ENCODE data around the gene FUT2.
"Not testable (repeated sequence)": the region's sequence is repeated elsewhere in the genome, so short reads cannot be mapped to it uniquely, and the experiment has no call there.

FUT2 gene

DNA sequence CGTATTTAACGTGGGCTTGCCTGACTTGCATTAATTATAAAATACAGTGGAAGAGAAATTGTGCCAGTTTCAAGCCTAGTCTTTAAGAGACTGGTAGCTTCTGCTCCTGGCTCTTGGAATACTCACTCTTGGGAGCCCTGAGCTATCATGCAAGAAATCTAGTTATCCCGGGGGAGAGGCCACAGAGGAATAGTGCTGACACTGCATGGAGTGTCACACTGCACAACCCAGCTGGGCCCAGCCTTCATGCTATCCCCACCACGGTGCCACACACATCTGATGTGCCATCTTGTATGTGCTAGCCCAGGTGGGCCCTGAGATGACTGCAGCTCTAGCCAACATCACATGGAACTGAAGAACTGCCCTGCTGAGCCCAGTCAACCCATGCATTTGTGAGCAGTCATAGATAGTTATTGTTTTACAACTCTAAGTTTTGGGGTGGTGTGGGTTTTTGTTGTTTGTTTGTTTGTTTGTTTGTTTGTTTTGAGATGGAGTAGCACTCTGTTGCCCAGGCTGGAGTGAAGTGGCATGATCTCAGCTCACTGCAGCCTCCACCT, 15.4 kb downstream of the FUT2 start:
- Mint-ChIP-seq H3K27ac (no peak overlapping the region), H3K9me3 (no peaks in the 10 kb centered on the region), H3K4me1 (ENCODE audit: low read depth) (peaks cover 15% of the 10 kb centered on the region), H3K27me3 (no peaks in the 10 kb centered on the region), H3K36me3 (ENCODE audit: low read depth) (no peaks in the 10 kb centered on the region), H3K4me3 (no peak overlapping the region)

DNA sequence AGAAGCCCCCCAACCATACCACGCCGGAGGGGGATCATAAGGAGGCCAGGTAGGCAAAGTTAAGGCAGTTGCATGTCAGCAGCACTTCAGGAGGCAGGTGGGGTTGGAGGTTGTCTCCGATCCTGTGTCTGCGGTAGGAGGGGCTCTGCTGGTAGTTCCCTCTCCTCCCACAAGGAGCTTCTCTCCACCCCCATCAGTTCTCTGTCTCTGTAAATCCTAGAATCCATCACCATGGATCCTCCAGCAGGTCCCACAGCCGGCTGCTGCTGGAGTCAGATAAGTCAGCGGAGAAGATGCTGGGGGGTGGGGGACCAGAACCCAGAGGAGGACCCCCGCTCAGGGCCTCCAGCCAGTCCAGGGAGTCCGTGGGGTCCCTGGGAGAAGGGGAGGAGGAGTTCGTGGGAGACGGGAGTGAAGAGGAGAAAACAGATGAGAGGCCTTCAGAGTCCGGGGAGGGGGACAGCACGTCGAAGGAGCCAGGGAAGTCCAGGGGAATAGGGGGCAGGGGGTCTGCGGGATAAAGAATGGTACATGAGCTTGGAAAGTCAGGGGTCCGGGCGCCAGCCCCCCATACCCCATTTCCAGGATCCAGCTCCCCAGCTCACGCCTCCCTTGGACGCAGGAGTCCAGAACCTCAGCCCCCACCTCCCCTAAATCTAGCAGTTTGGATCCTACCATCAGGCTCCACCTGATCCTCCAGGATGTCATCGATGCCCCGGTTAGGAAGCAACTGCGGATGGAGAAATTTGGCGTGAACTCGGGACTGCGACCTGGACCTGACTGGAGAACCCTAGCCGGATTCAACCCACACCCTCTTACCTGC, 17.5 kb downstream of the FUT2 start:
- Mint-ChIP-seq H3K9me3 (no peaks in the 10 kb centered on the region), H3K4me3 (peak overlapping the region; percentile 83), H3K36me3 (ENCODE audit: low read depth) (no peaks in the 10 kb centered on the region), H3K27ac (peak overlapping the region; percentile 52), H3K4me1 (ENCODE audit: low read depth) (peaks cover 15% of the 10 kb centered on the region), H3K27me3 (no peaks in the 10 kb centered on the region)

DNA sequence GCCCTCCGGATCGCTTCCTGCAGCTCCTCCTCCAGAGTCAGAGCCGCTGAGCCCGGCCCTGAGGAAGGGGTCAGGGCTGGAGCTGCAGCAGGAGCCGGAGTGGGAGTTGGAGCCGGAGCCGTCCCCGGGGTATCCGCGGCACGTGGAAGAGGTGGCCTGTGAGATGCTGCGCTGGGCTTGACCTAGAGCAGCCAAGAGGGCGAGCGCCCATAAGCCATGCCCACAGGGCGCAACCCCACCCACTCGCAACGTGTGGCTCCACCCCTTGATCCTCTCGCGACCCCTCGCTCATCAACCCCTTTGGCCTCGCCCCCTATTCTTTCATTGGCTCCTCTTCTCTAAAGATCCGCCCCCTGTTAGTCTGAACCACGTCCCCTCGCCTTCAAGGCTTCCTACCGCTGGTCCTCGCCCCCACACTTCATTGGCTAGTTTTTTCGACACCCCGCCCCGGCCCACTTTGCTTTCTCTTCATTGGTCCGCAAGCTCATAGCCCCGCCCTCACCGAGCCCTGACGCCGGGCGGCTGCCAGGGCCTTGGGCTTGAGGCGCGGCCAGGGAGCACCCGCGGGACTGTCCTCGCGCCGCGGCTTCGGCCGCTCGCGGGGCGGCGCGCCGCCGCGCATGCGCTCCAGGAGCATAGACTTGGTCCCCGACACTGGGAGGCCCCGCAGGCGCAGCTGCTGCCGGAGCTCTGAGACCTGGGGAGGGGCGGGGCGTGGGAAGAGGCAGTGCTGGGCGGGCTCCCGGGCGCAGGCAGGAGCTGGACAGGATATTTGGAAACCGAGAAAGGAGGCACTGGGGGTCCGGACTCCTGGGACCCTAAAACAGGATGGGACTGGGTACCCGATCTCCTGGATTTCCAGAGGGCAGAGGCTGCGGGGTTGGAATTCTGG, 18.3 kb downstream of the FUT2 start:
- Mint-ChIP-seq H3K27me3 (no peaks in the 10 kb centered on the region), H3K4me1 (ENCODE audit: low read depth) (peaks cover 15% of the 10 kb centered on the region), H3K4me3 (peak overlapping the region; percentile 83), H3K9me3 (no peaks in the 10 kb centered on the region), H3K27ac (peak overlapping the region; percentile 89), H3K36me3 (ENCODE audit: low read depth) (no peaks in the 10 kb centered on the region)

DNA sequence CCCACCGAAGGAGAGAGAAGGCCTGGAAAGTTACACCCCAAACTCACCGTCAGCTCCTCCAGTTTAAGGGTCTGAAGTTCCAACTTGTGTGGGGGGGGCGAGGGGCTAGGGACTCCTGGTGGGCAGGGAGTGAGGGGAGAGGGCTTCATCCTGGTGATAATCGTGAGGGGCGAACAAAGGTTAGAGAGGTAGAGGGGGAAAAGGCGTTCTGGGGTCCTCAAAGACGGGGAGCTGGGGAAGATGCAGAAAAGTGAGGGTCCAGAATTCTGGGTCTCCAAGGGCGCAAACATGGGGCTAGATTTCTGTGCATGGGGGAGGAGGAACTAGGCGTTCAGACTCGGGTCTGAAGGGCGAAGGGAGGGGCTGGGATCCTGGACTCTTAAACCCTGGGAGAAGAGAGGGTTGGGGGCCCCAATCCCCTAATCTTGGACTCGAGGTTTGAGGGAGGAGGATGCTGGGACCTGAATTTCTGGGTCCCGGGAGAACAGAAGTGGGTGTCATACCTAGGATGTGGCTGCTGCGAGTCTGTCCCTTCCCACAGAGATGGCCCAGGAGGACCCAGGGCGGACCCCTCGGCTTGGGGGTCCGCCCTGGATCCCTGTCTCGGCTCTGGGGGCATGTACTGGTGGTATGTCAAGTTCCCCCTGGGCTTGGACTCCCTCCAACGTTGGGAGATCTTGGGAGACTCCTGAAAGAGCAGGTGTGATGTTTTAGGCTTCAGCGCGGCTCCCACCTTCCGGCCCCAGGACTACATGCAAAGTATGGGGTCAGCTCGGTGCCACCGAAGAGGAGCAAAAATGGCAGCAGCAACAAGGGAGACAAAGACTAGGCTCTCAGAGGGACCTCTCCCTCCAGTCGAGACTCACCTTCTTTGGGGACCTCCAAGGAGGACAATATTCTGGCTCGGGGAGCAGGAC, 19.2 kb downstream of the FUT2 start:
- peak overlapping the region; percentile 89 for H3K27ac Mint-ChIP-seq
- no peaks in the 10 kb centered on the region for H3K9me3 Mint-ChIP-seq
- no peaks in the 10 kb centered on the region for H3K27me3 Mint-ChIP-seq
- peak overlapping the region; percentile 83 for H3K4me3 Mint-ChIP-seq
- no peaks in the 10 kb centered on the region for H3K36me3 Mint-ChIP-seq (ENCODE audit: low read depth)
- peaks cover 15% of the 10 kb centered on the region for H3K4me1 Mint-ChIP-seq (ENCODE audit: low read depth)

DNA sequence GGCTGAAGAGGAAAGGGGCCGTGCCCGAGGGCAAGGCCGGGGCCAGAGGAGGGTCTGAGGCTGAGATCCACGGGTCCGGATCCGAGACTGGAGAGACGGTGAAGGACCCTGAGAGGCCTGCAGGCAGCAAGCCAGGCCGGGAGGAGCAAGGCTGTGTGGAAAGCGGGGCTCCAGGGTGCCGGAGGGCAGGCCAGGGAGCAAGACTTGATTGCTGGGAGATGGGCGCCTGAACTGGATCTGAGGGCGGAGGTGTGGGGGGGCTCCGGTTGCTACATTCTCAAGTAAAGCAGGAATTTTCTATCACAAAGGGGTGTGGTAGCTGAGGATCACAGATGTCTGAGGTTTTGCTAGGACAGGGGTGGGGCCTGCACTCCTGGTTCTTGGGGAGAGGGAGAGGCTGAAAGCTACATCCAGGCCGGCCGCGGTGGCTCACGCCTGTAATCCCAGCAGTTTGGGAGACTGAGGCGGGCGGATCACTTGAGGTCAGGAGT, 20.0 kb downstream of the FUT2 start:
- H3K4me3 Mint-ChIP-seq = no peak overlapping the region
- H3K4me1 Mint-ChIP-seq (ENCODE audit: low read depth) = peaks cover 19% of the 10 kb centered on the region
- H3K27ac Mint-ChIP-seq = no peak overlapping the region
- no peaks in the 10 kb centered on the region for H3K27me3 Mint-ChIP-seq
- H3K36me3 Mint-ChIP-seq (ENCODE audit: low read depth) = no peaks in the 10 kb centered on the region
- no peaks in the 10 kb centered on the region for H3K9me3 Mint-ChIP-seq

DNA sequence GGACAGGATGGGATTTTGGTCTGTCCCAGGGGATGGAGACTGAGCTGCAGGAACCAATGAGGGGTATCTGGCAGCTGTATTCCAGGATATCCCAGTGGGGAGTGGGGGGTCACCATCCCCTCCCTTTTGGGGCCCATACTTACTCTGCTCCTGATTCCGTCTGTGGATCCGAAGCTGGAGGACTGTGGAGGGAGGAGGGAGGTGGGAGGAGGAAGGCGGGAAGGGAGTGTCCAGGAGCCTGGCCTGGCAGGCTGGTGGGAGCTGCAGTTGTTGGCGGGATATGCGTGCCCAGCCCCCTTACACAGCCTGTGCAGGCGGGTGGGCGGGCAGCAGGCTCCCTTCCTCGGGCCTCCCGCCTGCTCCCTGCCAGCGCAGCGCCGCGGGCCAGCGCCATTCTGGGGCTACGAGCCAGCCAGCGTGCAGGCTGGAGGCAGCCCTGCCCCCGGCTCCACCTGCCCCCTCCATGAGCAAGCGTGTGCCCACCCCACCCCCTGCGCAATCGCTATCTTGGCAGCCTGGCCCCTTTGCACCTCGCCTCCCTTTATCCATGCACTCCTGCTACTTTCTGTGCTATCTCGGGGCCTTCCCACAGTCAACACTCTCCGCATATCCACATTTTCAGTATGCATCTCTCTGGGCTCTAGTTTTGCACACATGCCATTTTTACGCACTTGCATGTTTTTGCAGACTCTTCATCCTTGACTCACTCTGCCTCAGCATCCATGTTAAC, 21.0 kb downstream of the FUT2 start:
- no peaks in the 10 kb centered on the region for H3K27me3 Mint-ChIP-seq
- H3K27ac Mint-ChIP-seq = no peak overlapping the region
- H3K9me3 Mint-ChIP-seq = no peaks in the 10 kb centered on the region
- H3K4me3 Mint-ChIP-seq = no peak overlapping the region
- no peaks in the 10 kb centered on the region for H3K36me3 Mint-ChIP-seq (ENCODE audit: low read depth)
- peaks cover 26% of the 10 kb centered on the region for H3K4me1 Mint-ChIP-seq (ENCODE audit: low read depth)

DNA sequence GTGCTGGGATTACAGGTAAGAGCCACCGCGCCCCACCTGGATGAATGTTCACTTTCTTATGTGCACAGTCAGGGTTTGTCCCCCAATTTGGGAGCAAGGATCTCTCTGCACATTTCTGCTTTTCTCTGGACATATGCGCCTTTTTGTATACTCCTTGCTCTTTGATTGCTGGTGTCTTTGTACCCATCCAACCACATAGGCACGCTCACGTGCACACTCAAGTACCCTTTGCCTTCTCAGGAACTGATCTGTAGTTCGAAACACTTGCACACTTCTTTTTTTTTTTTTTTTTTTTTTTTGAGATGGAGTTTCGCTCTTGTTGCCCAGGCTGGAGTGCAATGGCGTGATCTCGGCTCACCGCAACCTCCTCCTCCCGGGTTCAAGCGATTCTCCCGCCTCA, 22.3 kb downstream of the FUT2 start:
- H3K4me3 Mint-ChIP-seq; H3K36me3 Mint-ChIP-seq (ENCODE audit: low read depth); H3K27ac Mint-ChIP-seq: not testable (repeated sequence)

DNA sequence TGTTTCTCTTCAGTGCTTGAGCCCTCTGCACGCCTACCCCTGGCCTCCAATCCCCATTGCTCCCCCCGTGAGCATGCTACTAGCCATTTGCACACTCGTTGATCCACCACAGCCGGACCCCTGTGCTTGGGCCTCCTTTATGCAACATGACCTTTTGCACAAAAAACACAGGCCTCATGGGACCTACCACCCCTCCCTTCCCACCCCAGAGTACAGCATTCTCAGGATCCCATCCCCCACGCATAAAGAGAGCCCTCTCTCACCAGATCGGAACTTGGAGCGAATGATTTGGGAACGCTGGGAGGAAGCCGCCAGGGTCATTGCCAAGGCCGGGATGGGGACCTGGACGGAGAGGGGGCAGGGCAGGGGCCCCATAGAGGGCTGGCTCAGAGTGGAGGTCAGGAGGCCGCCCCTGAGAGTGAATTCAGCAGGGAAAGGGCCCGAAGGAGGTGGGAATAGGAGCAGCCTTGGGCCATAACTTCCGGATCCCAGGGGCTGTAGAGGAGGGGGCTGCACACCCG, 23.0 kb downstream of the FUT2 start:
- Mint-ChIP-seq H3K9me3 (no peaks in the 10 kb centered on the region), H3K36me3 (ENCODE audit: low read depth) (no peaks in the 10 kb centered on the region), H3K4me1 (ENCODE audit: low read depth) (peaks cover 18% of the 10 kb centered on the region), H3K27me3 (no peaks in the 10 kb centered on the region), H3K4me3 (no peak overlapping the region), H3K27ac (no peak overlapping the region)

More for the DNA sequence above, 22.3 kb downstream of the FUT2 start:
- not testable (repeated sequence) for H3K9me3 Mint-ChIP-seq, H3K27me3 Mint-ChIP-seq
- peaks cover 24% of the 10 kb centered on the region for H3K4me1 Mint-ChIP-seq (ENCODE audit: low read depth)

DNA sequence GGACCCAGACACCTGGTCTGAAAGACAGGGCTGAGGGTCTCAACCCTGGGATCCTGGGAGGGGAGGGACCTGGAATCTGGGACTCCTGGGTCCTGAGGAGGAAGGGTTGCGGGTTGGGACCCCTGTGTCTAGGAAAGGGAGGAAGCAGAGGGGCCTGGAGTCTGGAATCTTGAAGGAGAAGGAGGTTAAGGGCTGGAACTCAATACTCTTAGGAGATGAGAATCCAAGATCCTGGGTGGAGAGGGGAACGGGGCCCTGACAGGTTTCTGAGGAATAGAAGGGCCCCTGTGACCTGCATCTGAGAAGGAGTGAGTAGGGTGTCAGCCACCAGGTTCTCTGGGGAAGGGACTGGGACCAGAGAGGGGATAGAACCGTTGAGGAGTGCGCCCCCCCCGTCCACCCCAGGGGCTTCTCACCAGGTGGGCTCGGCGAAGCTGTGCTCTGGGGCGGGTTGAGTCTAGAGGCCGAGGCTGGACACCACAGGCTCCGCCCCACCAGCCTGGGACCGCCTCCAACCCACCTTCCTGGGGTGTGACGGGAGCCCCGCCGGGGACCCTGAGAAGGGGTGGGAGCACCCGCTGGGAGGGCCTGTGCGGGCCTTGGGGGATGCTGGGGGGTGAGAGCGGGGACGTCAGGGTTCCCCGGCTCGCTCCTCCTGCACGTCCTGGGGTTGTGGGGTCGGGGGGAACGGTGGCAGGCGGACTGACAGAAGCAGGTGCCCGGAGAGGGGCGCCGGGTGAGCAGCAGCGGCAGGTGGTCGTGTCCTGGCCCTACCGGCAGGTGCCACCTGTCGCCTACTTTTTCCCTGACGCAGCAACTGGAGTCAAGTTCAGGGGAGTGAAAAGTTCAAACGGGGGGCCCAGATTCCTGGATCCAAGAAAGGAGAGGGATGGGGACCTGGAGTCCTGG, 23.7 kb downstream of the FUT2 start, which contains the start of gene MAMSTR:
Gene MAMSTR (minus strand): TSS at position 463 of the 909 bp plus-strand sequence. CDS start 694 bp downstream, outside the sequence.
- Mint-ChIP-seq H3K27me3 (no peaks in the 10 kb centered on the region), H3K36me3 (ENCODE audit: low read depth) (no peaks in the 10 kb centered on the region), H3K27ac (peak within 1 kb of the TSS; percentile 98), H3K4me1 (ENCODE audit: low read depth) (peaks cover 17% of the 10 kb centered on the region), H3K4me3 (peak within 1 kb of the TSS; percentile 94), H3K9me3 (no peaks in the 10 kb centered on the region)

DNA sequence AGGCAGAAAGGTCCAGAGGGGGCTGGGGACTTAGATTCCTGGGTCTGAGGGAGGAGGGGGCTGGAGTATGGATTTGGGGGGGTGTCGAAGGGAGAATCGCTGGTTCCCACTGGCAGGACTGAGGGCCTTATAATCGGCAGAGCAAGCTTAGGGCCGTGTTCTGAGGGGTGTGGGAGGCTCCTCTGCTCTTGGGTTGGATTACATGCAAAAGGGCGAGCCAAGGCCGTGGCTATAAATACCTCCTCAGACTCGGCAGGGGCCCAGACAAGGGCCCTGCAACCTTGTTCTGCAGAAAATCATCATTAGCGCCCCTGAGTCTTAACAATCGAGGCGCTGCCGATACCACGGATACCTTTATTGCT, 24.5 kb downstream of the FUT2 start:
- Mint-ChIP-seq H3K9me3 (peaks cover 4% of the 10 kb centered on the region), H3K4me1 (ENCODE audit: low read depth) (peaks cover 18% of the 10 kb centered on the region), H3K27ac (peak overlapping the region; percentile 98), H3K36me3 (ENCODE audit: low read depth) (peaks cover 4% of the 10 kb centered on the region), H3K27me3 (no peaks in the 10 kb centered on the region), H3K4me3 (peak overlapping the region; percentile 94)

DNA sequence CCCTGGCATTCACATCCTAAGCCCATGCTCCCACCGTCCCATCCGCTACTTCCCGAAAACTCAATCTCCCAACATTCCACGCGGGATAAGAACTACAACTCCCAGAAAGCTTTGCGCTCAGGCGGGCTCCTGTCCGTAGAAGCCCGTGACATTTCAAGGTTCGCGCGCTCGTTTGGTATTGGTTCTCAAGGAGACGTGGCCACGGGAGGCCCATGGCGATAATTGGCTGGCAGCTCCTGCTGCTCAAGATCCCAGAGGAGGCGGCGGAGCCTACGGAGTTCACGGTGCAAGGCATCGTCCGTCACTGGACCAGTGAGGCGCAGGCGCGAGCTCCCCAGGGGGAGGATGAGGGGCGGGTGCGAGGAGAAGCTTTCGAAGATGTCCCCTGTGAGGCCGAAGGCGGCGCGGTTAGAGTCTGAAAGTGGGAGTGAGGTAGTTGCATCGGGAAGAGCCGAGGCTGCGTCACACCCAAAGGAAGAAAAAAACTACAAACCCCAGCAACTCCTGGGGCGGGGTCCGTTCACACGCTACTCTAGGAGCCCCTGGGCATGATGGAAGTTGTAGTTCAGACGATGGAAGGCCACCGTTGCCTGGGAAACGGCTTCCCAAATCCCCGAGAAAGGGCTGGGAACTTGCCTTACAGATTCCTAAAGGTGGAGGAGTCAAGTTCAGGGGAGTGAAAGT, 25.0 kb downstream of the FUT2 start:
- no peaks in the 10 kb centered on the region for H3K27me3 Mint-ChIP-seq
- H3K9me3 Mint-ChIP-seq = peaks cover 8% of the 10 kb centered on the region
- H3K4me1 Mint-ChIP-seq (ENCODE audit: low read depth) = peaks cover 22% of the 10 kb centered on the region
- peak overlapping the region; percentile 94 for H3K4me3 Mint-ChIP-seq
- H3K36me3 Mint-ChIP-seq (ENCODE audit: low read depth) = peaks cover 9% of the 10 kb centered on the region
- H3K27ac Mint-ChIP-seq = peak overlapping the region; percentile 98

DNA sequence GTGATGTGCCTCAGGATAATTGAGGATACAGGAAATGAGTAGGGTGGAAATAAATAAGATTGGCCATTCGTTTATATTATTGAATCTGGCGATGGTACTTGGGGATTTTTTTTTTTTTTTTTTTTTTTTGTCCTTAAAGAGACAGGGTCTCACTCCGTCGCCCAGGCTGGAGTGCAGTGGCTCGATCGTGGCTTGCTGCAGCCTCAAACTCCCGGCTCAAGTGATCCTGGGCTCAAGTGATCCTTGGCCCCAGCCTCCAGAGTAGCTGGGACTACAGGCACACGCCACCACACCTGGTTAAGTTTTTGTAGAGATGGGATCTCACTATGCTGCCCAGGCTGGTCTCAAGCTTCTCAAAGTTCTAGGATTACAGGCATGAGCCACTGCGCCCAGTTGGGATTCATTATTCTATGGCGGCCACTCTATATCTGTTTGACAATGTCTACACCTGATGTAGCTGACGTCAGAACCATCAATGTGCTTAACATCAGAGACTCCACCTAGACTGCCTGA, 26.5 kb downstream of the FUT2 start:
- Mint-ChIP-seq H3K4me1 (ENCODE audit: low read depth) (peaks cover 30% of the 10 kb centered on the region), H3K27ac (no peak overlapping the region), H3K9me3 (peaks cover 14% of the 10 kb centered on the region), H3K27me3 (no peaks in the 10 kb centered on the region), H3K4me3 (no peak overlapping the region), H3K36me3 (ENCODE audit: low read depth) (peaks cover 15% of the 10 kb centered on the region)
